Tibial nerve (tissue), 4 donors: ENCODE measurements around the gene CELSR1. TPM values are rescaled to one million over a fixed set of nuclear protein-coding genes. Genes with fewer than 3 reads are reported as not detected.
"Not testable (repeated sequence)": the region's sequence is repeated elsewhere in the genome, so short reads cannot be mapped to it uniquely, and the experiment has no call there.

Experiments used
- DNase-seq, 2 donors: peaks; one replicate each; pipeline ENCODE4 v3.0.0-alpha.2; 2019; ENCODE audit warnings: low spot score in 2 of 2
- H3K27ac ChIP-seq, 4 donors: fragments of 200-600 bp; sonication (generic) in 3 of 4; one replicate each; pipeline ENCODE4 v1.5.1; 2017 to 2019; ENCODE audit warnings: mild to moderate bottlenecking in 1 of 4
- H3K27me3 ChIP-seq, 2 donors: fragments of 200-600 bp; sonication (generic) in 1 of 2; one replicate each; pipeline versions ENCODE4 v1.5.1 to v1.6.0; 2017 to 2019
- H3K36me3 ChIP-seq, 3 donors: fragments of 200-600 bp; sonication (generic); one replicate each; pipeline ENCODE4 v1.5.1; 2018 to 2019
- H3K4me1 ChIP-seq, 4 donors: fragments of 200-600 bp; sonication (generic) in 3 of 4; one replicate each; pipeline ENCODE4 v1.5.1; 2017 to 2019
- H3K4me3 ChIP-seq, 4 donors: fragments of 200-600 bp; sonication (generic) in 3 of 4; one replicate each; pipeline ENCODE4 v1.5.1; 2017 to 2019; ENCODE audit warnings: mild to moderate bottlenecking in 1 of 4, moderate library complexity in 1 of 4
- H3K9me3 ChIP-seq, 4 donors: fragments of 200-600 bp; sonication (generic) in 3 of 4; one replicate each; pipeline ENCODE4 v1.5.1; 2017 to 2019
- CTCF ChIP-seq, 5 experiments: fragments of 200-600 bp in 3 of 5; fragments of 450-650 bp in 2 of 5; sonication (generic) in 3 of 5; IDR thresholded peaks; one replicate each; pipeline ENCODE4 v1.5.1; 2016 to 2019; ENCODE audit warnings: antibody characterized with exemption in 5 of 5, mild to moderate bottlenecking in 3 of 5, moderate library complexity in 2 of 5
- EP300 ChIP-seq, 2 donors: sonication (generic); formaldehyde crosslinking; IDR thresholded peaks; one replicate each; pipeline ENCODE4 v1.6.1; 2017; ENCODE audit warnings: antibody characterized with exemption in 2 of 2, mild to moderate bottlenecking in 1 of 2
- POLR2A ChIP-seq, 2 donors: fragments of 450-650 bp; IDR thresholded peaks; one replicate each; pipeline ENCODE4 v1.6.1; 2017; ENCODE audit warnings: antibody characterized with exemption in 2 of 2, mild to moderate bottlenecking in 2 of 2, moderate library complexity in 2 of 2
- WGBS, 2 donors: methylation state at CpG; one replicate each; pipeline ENCODE4 v1.1.5; 2018; 5-methylcytosine and 5-hydroxymethylcytosine counted together
- total RNA-seq, 4 donors: library from RNA; depleted of rRNA; stranded (reverse); fragments of >200 nt; gene quantifications; one replicate each; pipeline ENCODE4 v1.1.0, GENCODE V29; 2016

CELSR1 gene
- total RNA-seq, 4 donors from 2014 or later: 1.0 to 5.9 (median 2.6) TPM

DNA sequence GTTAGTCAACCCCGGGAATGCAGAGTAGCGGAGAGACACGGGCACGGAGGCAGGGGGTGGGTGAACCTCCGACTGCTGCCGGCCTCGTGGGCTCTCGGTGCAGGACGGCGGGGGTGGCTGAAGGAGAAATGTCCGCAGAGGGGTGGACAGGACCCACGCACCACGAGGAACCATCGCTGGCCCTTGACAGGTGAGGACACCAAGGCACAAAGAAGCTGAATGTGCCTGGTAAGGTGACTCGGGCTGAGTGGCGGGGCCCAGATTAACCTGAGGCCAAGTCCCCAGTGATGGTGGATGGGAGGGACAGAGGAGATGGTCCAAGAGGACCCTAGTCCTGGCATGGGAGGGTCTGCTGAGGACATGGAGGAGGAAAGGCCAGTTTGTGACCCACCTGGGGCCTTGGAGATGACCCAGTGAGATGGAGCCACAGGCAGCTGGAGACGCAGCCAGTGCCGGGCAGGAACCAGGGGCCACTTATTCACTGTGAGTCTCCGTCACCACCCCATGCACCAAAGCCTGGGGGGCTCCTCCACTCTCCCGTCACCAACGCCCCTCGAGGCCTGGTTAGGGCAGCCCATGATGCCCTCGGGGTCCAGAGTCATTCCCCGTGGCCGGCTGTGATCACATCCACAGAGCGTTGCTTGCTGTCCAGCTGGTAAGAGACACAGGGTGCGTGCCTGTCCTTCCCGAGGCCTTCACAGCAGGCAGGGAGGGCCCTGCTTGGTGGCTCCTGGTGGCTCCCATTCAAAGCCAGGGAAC, 64.2 kb downstream of the CELSR1 start:
- no peak for TF ChIP-seq POLR2A (IDR thresholded peaks at IDR 0.05)
- TF ChIP-seq EP300 (IDR thresholded peaks at IDR 0.05): no peak
- no peak for TF ChIP-seq CTCF (IDR thresholded peaks at IDR 0.05)
- Histone ChIP-seq H3K9me3 (peaks cover 0 to 11% (median 0%) of the 10 kb centered on the region in 4 donors), H3K4me3 (no peak overlapping the region), H3K27ac (no peak overlapping the region), H3K27me3 (peaks cover 0 to 12% of the 10 kb centered on the region in 2 donors), H3K36me3 (no peaks in the 10 kb centered on the region), H3K4me1 (no peaks in the 10 kb centered on the region)
- 81 to 92% methylated on average over 28 of the region's 28 CpGs for WGBS, 2 donors
- no peak for DNase-seq

DNA sequence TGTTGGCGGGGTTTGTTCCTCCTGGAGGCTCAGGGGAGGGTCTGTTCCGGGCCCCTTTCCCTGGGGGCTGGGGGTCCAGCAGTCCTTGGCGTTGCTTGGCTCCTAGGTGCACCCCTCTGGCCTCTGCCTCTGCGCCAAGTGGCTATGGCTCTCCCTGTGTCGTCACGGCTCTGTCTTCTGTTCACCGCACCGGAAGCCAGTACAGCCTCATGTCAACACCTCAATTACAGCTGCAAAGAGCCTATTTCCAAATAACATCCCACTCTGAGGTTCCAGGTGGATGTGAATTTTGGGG, 64.8 kb downstream of the CELSR1 start:
- TF ChIP-seq EP300 (IDR thresholded peaks at IDR 0.05) (no peak), CTCF (IDR thresholded peaks at IDR 0.05) (no peak), POLR2A (IDR thresholded peaks at IDR 0.05) (no peak)
- 74 to 92% methylated on average over 8 of the region's 8 CpGs for WGBS, 2 donors
- H3K4me3 ChIP-seq: no peak overlapping the region
- H3K9me3 ChIP-seq: peaks cover 0 to 11% (median 0%) of the 10 kb centered on the region in 4 donors
- no peak overlapping the region for H3K27ac ChIP-seq
- H3K4me1 ChIP-seq: no peaks in the 10 kb centered on the region
- peaks cover 0 to 8% of the 10 kb centered on the region in 2 donors for H3K27me3 ChIP-seq
- DNase-seq: no peak
- H3K36me3 ChIP-seq: no peaks in the 10 kb centered on the region

- DNase-seq: no peak
- Histone ChIP-seq H3K4me1 (no peaks in the 10 kb centered on the region), H3K9me3 (peaks cover 0 to 11% (median 0%) of the 10 kb centered on the region in 4 donors), H3K4me3 (no peak overlapping the region), H3K27me3 (peaks cover 0 to 6% of the 10 kb centered on the region in 2 donors), H3K27ac (no peak overlapping the region), H3K36me3 (no peaks in the 10 kb centered on the region)
- TF ChIP-seq EP300 (IDR thresholded peaks at IDR 0.05) (no peak), POLR2A (IDR thresholded peaks at IDR 0.05) (no peak), CTCF (IDR thresholded peaks at IDR 0.05) (no peak)
- 78 to 85% methylated on average over 33 of the region's 33 CpGs for WGBS, 2 donors
These were observed 65.3 kb downstream of the CELSR1 start for GRCh38 chr22:46471901-46472721.

- DNase-seq, H3K27ac ChIP-seq, H3K36me3 ChIP-seq, H3K4me1 ChIP-seq, H3K4me3 ChIP-seq, H3K27me3 ChIP-seq: not testable (repeated sequence)
- H3K9me3 ChIP-seq: peaks cover 0 to 11% (median 0%) of the 10 kb centered on the region in 4 donors
- 82 to 92% methylated on average over 6 of the region's 6 CpGs for whole genome bisulfite sequencing, 2 donors
These were observed 66.1 kb downstream of the CELSR1 start for GRCh38 chr22:46471330-46471729.

DNA sequence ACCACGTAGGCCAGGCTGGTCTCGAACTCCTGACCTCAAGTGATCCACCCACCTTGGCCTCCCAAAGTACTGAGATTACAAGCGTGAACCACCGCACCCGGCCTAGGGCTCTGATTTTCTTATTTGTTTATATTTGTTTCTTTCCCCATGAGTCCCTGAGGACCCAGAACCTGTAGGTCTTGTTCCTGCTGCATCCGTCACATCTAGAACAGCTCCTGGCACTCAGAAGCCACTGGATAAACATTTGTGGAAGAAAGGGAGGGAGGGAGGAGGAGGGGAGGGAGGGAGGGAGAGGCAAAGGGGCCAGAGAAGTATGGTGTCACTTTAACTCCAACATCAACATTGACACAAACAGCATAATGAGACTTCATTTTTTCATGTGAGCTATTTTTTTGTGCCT, 67.7 kb downstream of the CELSR1 start:
- no peaks in the 10 kb centered on the region for H3K4me1 ChIP-seq
- no peak overlapping the region for H3K4me3 ChIP-seq
- H3K27me3 ChIP-seq: peaks cover 0 to 12% of the 10 kb centered on the region in 2 donors
- TF ChIP-seq POLR2A (IDR thresholded peaks at IDR 0.05) (no peak), EP300 (IDR thresholded peaks at IDR 0.05) (no peak), CTCF (IDR thresholded peaks at IDR 0.05) (no peak)
- H3K27ac ChIP-seq: no peak overlapping the region
- WGBS, 2 donors: 74 to 76% methylated on average over 6 of the region's 6 CpGs
- no peaks in the 10 kb centered on the region for H3K36me3 ChIP-seq
- H3K9me3 ChIP-seq: peaks cover 0 to under 1% (median 0%) of the 10 kb centered on the region in 4 donors
- no peak for DNase-seq
